22Rv1 (cell line): ENCODE results near the gene MEF2C.

Source experiments
- H3K27ac ChIP-seq: fragments of 450-650 bp; 2 replicates; pipeline ENCODE4 v1.5.1; 2017
- CTCF ChIP-seq: fragments of 450-650 bp; IDR thresholded peaks from 2 replicates; pipeline ENCODE4 v1.5.1; 2017; ENCODE audit warnings: mild to moderate bottlenecking
- ZFX ChIP-seq: fragments of 450-650 bp; IDR thresholded peaks from 2 replicates; pipeline ENCODE4 v1.6.1; 2017; ENCODE audit warnings: antibody characterized with exemption, borderline replicate concordance

Gene MEF2C

GRCh38 chr5:88885002-88885401 is 2.0 kb upstream of the MEF2C start:
- no peak overlapping the region for H3K27ac ChIP-seq
- TF ChIP-seq ZFX, result no peak
- no peak for TF ChIP-seq CTCF

GRCh38 chr5:88884608-88884877 is 1.6 kb upstream of the MEF2C start:
- TF ChIP-seq ZFX (no peak), CTCF (no peak)
- H3K27ac ChIP-seq, result peak overlapping the region; percentile 64

GRCh38 chr5:88883836-88884607 is 1.0 kb upstream of the MEF2C start:
- TF ChIP-seq CTCF, result peak; percentile 18
- TF ChIP-seq ZFX, result no peak
- H3K27ac ChIP-seq, result peak overlapping the region; percentile 64

GRCh38 chr5:88882276-88883038 is 527 bp downstream of the MEF2C start:
- TF ChIP-seq ZFX (no peak), CTCF (no peak)
- H3K27ac ChIP-seq, result peak overlapping the region; percentile 64

- H3K27ac ChIP-seq, result no peak overlapping the region
These were observed 1.4 kb downstream of the MEF2C start for GRCh38 chr5:88881571-88881971.

GRCh38 chr5:88880201-88880600 is 2.8 kb downstream of the MEF2C start:
- H3K27ac ChIP-seq, result no peak overlapping the region
- TF ChIP-seq CTCF (no peak), ZFX (no peak)

More at GRCh38 chr5:88881571-88881971, 1.4 kb downstream of the MEF2C start:
- no peak for TF ChIP-seq ZFX
- no peak for TF ChIP-seq CTCF

- no peak for TF ChIP-seq ZFX
- TF ChIP-seq CTCF, result no peak
- no peak overlapping the region for H3K27ac ChIP-seq
These were observed 3.3 kb downstream of the MEF2C start for GRCh38 chr5:88879724-88880123.
